Coronary artery (tissue), 2 donors: ENCODE results near the gene HECTD1.
"Not testable (repeated sequence)": the region's sequence is repeated elsewhere in the genome, so short reads cannot be mapped to it uniquely, and the experiment has no call there.

ENCODE experiments used
- DNase-seq: peaks from one replicate; pipeline ENCODE4 v3.0.0-alpha.2; 2017; ENCODE audit warnings: low spot score
- H3K27ac ChIP-seq, 2 donors: fragments of 200-600 bp; sonication (generic); one replicate each; pipeline ENCODE4 v1.5.1; 2016 to 2019
- H3K4me3 ChIP-seq: fragments of 200-600 bp; sonication (generic); 2 replicates; pipeline ENCODE4 v1.5.1; 2016; ENCODE audit warnings: mild to moderate bottlenecking, moderate library complexity
- CTCF ChIP-seq: fragments of 200-600 bp; sonication (generic); IDR thresholded peaks from one replicate; pipeline ENCODE4 v1.5.1; 2019; ENCODE audit warnings: antibody characterized with exemption

HECTD1 gene

DNA sequence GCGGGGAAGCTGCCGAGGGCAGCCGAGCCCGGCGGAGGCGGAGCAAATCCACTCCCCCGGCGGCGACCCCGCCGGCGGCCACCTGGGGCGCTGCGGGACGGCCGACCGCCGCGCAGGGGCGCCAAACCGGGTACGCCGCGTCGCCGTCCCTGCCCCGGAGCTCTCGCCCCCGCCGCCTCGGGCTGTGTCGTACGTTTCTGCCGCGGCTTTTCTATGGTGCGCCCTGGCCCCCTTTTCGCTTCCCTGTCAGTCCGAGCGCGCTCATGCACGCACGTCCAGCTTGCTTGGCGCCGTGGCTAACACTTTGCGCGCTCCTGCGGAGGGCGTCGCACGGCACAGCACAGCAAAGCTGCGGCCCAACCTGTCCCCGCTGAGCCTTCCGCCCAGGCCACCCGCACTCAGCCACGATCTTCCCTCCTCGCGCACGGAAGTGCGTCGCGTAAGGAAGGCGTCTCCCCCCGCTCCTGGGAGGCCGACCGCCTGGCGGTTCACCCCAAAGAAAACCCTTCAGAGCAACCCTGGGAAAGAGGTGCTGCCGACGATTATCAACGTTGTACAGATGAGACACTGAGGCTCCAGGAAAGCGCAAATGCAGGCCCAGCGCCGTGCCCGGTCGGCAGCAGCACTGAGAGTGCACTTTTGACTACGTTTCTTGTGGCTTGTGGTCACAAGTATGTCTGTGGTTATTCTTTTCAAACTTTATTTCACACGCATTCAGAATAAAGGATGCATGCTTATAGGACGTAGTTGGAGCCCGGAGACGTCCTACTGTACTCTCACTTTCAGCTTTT is at the start of gene HECTD1:
Gene HECTD1 (minus strand): TSS at position 39 of the 791 bp plus-strand sequence. CDS start 1,857 bp downstream, outside the sequence.
- peak; percentile 91 for TF ChIP-seq CTCF
- no peak for DNase-seq
- H3K4me3 ChIP-seq = peak within 1 kb of the TSS; percentile 83
- H3K27ac ChIP-seq = peak within 1 kb of the TSS; percentile 91 to 92

GRCh38 chr14:31257244-31257553 is 49.6 kb upstream of the HECTD1 start:
- H3K27ac ChIP-seq = no peak overlapping the region
- no peak for DNase-seq
- no peak for TF ChIP-seq CTCF
- no peak overlapping the region for H3K4me3 ChIP-seq

DNA sequence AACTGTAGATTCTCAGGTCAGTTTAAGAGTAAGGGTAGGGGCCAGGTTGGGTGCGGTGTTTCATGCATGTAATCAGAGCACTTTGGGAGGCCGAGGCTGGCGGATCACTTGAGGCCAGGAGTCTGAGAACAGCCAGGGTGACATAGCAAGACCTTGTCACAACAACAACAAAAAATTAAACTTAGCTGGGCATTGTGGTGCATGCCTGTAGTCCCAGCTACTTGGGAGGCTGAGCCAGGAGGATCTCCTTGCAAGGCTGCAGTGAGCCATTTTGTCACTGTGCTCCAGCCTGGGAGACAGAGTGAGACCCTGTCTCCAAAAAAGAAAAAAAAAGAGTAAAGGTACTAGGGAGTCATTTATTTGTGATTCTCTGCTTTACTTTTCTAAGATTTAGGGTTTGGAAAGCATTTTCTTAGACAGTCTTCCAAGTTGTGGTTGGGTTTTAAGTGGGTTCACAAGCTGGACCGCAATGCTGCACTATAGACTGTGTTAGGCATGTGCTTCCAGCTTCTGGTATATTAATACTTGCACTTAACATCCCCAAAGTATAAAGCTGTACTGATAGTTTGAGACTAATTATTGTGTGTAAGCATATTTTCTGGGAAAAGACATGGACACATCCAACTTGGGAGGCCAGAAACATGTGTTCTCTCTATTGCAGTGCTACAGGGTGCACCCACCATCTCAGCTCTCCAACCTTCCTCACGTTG is 49.1 kb upstream of the HECTD1 start:
- Histone ChIP-seq H3K27ac (no peak overlapping the region), H3K4me3 (no peak overlapping the region)
- no peak for TF ChIP-seq CTCF
- DNase-seq = no peak

DNA sequence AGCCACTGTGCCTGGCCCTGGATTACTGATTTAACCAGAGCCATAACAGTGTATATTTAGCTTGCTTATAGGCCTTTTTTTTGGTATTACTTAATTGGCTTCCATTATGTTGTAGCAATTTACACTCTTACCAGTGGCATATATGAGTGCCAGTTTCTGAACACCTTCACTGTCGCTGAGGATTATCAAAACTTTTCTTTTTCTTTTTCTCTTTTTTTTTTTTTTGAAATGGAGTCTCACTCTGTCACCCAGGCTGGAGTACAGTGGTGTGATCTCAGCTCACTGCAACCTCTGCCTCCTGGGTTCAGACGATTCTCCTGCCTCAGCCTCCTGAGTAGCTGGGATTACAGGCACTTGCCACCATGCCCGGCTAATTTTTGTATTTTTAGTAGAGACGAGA is 48.3 kb upstream of the HECTD1 start:
- not testable (repeated sequence) for H3K27ac ChIP-seq, H3K4me3 ChIP-seq, DNase-seq

DNA sequence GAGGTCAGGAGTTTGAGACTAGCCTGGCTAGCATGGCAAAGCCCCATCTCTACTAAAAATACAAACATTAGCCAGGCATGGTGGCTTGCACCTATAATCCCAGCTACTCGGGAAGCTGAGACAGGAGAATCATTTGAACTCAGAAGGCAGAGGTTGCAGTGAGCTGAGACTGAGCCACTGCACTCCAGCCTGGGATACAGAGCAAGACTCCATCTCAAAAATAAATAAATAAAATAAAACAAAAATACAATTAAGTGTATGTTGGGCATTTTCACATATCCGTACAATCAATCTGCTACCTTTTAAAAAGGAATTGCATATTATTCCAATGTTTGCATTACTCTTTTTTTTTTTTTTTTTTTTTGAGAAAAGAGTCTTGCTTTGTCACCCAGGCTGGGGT is 47.7 kb upstream of the HECTD1 start:
- H3K27ac ChIP-seq = no peak overlapping the region
- no peak for DNase-seq
- no peak overlapping the region for H3K4me3 ChIP-seq
- TF ChIP-seq CTCF = no peak

- no peak for DNase-seq
- Histone ChIP-seq H3K4me3 (no peak overlapping the region), H3K27ac (no peak overlapping the region)
- no peak for TF ChIP-seq CTCF
Observed at GRCh38 chr14:31253746-31254471, 46.3 kb upstream of the HECTD1 start.

DNA sequence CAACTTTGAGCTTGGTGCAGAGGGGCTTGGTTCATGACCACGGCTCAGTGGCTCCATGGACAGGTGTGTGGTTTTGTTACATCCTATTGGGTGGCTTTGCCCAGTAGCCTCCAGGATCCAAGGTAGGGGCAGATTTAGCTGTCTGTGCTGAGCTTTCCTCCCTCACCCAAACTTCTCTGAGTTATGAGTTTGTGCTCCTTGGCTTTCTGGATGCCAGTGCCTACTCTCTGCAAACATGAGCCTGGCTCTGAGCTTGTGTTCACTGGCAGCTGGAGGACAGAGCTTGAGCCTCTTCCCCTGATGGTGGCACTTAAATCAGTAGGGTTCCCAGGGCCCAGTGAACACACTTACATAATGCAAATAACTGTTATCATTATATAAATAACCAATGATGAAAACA is 45.3 kb upstream of the HECTD1 start:
- no peak overlapping the region for H3K4me3 ChIP-seq
- no peak for TF ChIP-seq CTCF
- DNase-seq = no peak
- H3K27ac ChIP-seq = no peak overlapping the region
